ENCODE measurements around the gene TXNL1.

GRCh38 chr18:56562479-56562878 is 75.9 kb downstream of the TXNL1 start:
- TF ChIP-seq CTCF (conservative IDR thresholded peaks at IDR 0.05 in 1 of 2, IDR thresholded peaks at IDR 0.05 in 1 of 2; ENCODE audit: extremely low read depth in 1 of 2, insufficient read depth in 1 of 2, low read depth in 1 of 2, low read length in 2 of 2): no peak
- TF ChIP-seq EZH2 (IDR thresholded peaks at IDR 0.05; ENCODE audit: borderline replicate concordance, low read length): no peak
